Measurements from ENCODE around the gene SLC39A6. TPM values are rescaled to one million over a fixed set of nuclear protein-coding genes. Genes with fewer than 3 reads are reported as not detected.
A peak's percentile ranks its signal among the peaks of the same experiment; 100 is the strongest.
"Not testable (repeated sequence)": the region's sequence is repeated elsewhere in the genome, so short reads cannot be mapped to it uniquely, and the experiment has no call there.

The SLC39A6 gene
- total and polyA plus RNA-seq, 8 donors, result 2.9 to 24.5 (median 16.4) TPM

DNA sequence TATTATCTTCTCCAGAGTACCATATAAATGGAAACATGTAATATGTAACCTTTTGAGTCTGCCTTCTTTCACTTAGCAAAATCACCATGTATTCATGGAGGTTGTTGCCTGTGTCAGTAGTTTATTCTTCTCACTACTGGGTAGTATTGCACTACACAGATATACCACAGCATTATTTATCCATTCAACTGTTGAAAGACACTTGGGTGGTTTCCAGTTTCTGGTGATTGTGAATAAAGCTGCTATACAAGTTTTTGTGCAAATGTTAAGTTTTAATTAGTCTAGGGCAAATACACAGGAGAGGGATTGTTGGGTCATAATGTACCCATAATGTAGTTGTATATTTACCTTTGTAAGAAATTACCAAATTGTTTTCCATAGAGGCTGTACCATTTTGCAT lies 32.2 kb downstream of the SLC39A6 start:
- no peaks in the 10 kb centered on the region for H3K4me1 ChIP-seq
- FAIRE-seq (no peak), ATAC-seq (no peak), DNase-seq (no peak)
- H3K27ac ChIP-seq, result no peak overlapping the region
- intact Hi-C loops (cut with DNase I), result loop anchor here in 1 of 3 donors (10.0 kb wide), 1 partner anchor 188 kb away; no protein-coding TSS in a partner anchor
- H3K36me3 ChIP-seq, result no peaks in the 10 kb centered on the region
- no peak overlapping the region for H3K4me3 ChIP-seq
- TF ChIP-seq CTCF (IDR thresholded peaks at IDR 0.05), result no peak
- H3K9me3 ChIP-seq, result no peaks in the 10 kb centered on the region
- no peaks in the 10 kb centered on the region for H3K27me3 ChIP-seq

- Histone ChIP-seq H3K36me3 (no peaks in the 10 kb centered on the region), H3K9me3 (no peaks in the 10 kb centered on the region), H3K27me3 (no peaks in the 10 kb centered on the region), H3K4me1 (no peaks in the 10 kb centered on the region), H3K27ac (no peak overlapping the region), H3K4me3 (no peak overlapping the region)
- 23 to 26% methylated on average over 1 of the region's 1 CpG for WGBS, 2 donors
- DNase-seq (no peak), FAIRE-seq (peak; percentile 96), ATAC-seq (peak in 3 of 4 donors; percentile 67 to 78 (median 75))
- TF ChIP-seq CTCF (IDR thresholded peaks at IDR 0.05), result peak in 2 of 4 donors; percentile 26 to 38
- intact Hi-C loops (cut with DNase I), result loop anchor here in 1 of 3 donors (10.0 kb wide), 1 partner anchor 189 kb away; no protein-coding TSS in a partner anchor
Measured at GRCh38 chr18:36095936-36096519, 33.1 kb downstream of the SLC39A6 start.

GRCh38 chr18:36094431-36094830 lies 34.7 kb downstream of the SLC39A6 start:
- Histone ChIP-seq H3K4me1 (no peaks in the 10 kb centered on the region), H3K27me3 (no peaks in the 10 kb centered on the region), H3K9me3 (no peaks in the 10 kb centered on the region), H3K36me3 (no peaks in the 10 kb centered on the region), H3K4me3 (no peak overlapping the region), H3K27ac (no peak overlapping the region)
- 48 to 57% methylated on average over 3 of the region's 3 CpGs for WGBS, 2 donors
- no peak for ATAC-seq
- intact Hi-C loops (cut with DNase I), result loop anchor here in 2 of 3 donors (5.0 to 10.0 kb wide), 2 partner anchors 190 to 193 kb away; no protein-coding TSS in a partner anchor
- no peak for TF ChIP-seq CTCF (IDR thresholded peaks at IDR 0.05)
- no peak for FAIRE-seq
- no peak for DNase-seq

- not testable (repeated sequence) for H3K27ac ChIP-seq, FAIRE-seq, H3K4me3 ChIP-seq, H3K9me3 ChIP-seq, DNase-seq, H3K4me1 ChIP-seq, H3K36me3 ChIP-seq, H3K27me3 ChIP-seq, ATAC-seq
- intact Hi-C loops (cut with DNase I), result loop anchor here in 2 of 3 donors (5.0 to 10.0 kb wide), 2 partner anchors 193 to 195 kb away; no protein-coding TSS in a partner anchor
- 74 to 76% methylated on average over 5 of the region's 5 CpGs for WGBS, 2 donors
Measured at GRCh38 chr18:36092116-36092515, 37.0 kb downstream of the SLC39A6 start.

- FAIRE-seq, result no peak
- intact Hi-C loops (cut with DNase I), result no loop called here
- WGBS, 2 donors, result 79 to 81% methylated on average over 6 of the region's 6 CpGs
Measured at GRCh38 chr18:36089001-36089400, 40.1 kb downstream of the SLC39A6 start.

More at GRCh38 chr18:36089001-36089400, 40.1 kb downstream of the SLC39A6 start:
- no peaks in the 10 kb centered on the region for H3K4me1 ChIP-seq
- TF ChIP-seq CTCF (IDR thresholded peaks at IDR 0.05), result no peak
- no peak for ATAC-seq
- no peak for DNase-seq
- H3K27me3 ChIP-seq, result no peaks in the 10 kb centered on the region
- H3K36me3 ChIP-seq, result no peaks in the 10 kb centered on the region
- no peak overlapping the region for H3K27ac ChIP-seq
- no peak overlapping the region for H3K4me3 ChIP-seq
- no peaks in the 10 kb centered on the region for H3K9me3 ChIP-seq

Data from pancreas (tissue), 10 donors.